ENCODE measurements around the gene CDH4. TPM values are rescaled to one million over a fixed set of nuclear protein-coding genes. Genes with fewer than 3 reads are reported as not detected.

The CDH4 gene
- total and polyA plus RNA-seq, 9 of the 15 experiments (the other 6 are each of a cell fraction or from before 2014, with no cell fraction given), result 0.04 TPM; not detected in 8

DNA sequence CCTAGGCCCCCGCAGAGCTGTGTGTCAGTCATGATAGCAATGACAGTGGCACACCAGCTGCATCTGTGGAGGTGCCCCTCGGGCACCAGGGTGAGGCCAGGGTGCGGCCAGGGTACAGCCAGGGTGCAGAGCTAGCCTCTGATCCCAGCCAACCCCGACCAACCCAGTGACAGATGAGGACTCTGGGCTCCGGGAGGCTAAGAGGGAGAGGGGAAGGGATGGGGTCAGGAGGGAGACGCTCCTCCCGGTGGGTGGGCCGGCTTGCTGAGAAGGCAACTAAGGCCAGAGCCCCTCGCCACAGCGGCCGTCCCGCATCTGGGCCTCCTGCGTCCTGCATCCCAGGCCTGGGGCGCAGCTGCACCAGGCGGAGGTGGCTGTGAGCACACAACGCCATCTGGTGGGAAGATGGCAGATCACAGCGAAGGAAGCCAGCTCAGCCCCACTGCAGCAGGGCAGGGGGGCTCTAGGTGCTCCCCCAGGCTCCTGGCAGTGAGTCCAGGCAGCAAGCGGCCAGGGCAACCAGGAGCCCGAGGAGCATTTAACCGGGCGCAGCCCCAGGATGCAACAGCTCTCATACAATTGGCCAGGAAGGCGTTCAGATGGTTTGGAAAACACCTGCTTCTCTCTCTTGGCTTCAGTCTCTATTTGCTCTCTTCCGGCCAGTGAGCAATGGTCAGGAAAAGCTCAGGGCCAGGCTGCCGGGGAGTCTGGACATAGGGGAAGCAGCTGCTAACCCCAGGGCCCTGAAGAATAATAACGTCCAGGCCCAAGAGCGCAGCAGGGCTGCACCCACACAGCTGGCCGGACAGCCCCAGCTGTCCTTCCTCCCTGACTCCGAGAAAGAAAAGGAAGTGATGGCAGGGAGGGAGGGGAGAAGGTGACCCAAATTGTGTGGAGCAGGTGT is 644.2 kb downstream of the CDH4 start (continued):
- no peak for TF ChIP-seq ZNF75A (CRISPR knock-in tag; IDR thresholded peaks at IDR 0.05)
- no peak for TF ChIP-seq SNAPC5 (CRISPR knock-in tag; IDR thresholded peaks at IDR 0.05)
- TF ChIP-seq ELF4 (CRISPR knock-in tag; IDR thresholded peaks at IDR 0.05), result no peak
- TF ChIP-seq, protein P1, sequence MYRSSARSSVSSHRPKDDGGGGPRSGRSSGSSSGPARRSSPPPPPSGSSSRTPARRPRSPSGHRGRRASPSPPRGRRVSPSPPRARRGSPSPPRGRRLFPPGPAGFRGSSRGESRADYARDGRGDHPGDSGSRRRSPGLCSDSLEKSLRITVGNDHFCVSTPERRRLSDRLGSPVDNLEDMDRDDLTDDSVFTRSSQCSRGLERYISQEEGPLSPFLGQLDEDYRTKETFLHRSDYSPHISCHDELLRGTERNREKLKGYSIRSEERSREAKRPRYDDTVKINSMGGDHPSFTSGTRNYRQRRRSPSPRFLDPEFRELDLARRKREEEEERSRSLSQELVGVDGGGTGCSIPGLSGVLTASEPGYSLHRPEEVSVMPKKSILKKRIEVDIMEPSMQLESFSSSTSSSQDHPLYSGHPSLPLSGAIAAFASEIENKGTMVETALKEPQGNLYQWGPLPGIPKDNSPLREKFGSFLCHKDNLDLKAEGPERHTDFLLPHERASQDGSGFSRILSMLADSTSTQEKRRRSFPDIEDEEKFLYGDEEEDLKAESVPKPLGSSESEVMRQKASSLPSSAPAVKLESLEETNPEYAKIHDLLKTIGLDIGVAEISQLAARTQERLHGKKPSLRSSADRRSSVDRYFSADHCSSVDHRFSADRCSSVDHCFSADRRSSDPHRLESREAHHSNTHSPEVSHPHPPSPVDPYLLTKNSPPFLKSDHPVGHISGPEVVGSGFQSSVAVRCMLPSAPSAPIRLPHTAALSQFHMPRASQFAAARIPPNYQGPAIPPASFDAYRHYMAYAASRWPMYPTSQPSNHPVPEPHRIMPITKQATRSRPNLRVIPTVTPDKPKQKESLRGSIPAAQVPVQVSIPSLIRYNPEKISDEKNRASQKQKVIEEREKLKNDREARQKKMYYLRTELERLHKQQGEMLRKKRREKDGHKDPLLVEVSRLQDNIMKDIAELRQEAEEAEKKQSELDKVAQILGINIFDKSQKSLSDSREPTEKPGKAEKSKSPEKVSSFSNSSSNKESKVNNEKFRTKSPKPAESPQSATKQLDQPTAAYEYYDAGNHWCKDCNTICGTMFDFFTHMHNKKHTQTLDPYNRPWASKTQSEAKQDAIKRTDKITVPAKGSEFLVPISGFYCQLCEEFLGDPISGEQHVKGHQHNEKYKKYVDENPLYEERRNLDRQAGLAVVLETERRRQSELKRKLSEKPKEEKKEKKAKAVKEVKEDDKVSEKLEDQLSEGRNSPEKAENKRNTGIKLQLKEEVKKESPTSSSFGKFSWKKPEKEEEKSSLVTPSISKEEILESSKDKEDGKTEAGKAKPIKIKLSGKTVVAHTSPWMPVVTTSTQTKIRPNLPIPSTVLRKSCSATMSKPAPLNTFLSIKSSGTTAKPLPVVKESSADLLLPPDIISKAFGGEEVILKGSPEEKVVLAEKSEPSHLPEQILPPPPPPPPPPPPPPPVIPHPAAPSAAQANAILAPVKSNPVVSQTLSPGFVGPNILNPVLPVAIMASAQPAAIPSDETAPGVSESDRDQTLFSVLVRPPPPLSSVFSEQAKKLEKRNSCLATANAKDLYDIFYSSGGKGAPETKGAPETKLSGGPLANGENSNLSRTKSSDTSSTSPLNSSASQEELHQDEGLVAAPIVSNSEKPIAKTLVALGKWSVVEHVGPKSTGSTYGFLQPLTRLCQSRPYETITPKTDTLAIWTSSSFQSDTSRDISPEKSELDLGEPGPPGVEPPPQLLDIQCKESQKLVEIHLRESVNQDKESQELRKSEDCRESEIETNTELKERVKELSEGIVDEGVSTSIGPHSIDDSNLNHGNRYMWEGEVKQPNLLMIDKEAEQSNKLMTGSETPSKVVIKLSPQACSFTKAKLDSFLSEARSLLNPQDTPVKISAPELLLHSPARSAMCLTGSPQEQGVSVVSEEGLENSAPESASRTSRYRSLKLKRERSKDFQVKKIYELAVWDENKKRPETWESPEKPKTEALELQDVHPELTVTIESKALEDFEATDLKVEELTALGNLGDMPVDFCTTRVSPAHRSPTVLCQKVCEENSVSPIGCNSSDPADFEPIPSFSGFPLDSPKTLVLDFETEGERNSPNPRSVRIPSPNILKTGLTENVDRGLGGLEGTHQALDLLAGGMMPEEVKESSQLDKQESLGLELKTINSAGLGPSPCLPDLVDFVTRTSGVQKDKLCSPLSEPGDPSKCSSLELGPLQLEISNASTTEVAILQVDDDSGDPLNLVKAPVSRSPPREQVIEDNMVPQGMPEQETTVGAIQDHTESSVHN (IDR thresholded peaks at IDR 0.05; ENCODE audit: borderline replicate concordance in 1 of 2, low read depth in 1 of 2), result no peak
- no peak for TF ChIP-seq SETDB1 (IDR thresholded peaks at IDR 0.05; ENCODE audit: low read length)
- TF ChIP-seq SMAD2 (IDR thresholded peaks at IDR 0.05; ENCODE audit: low read depth, low read length), result no peak
- no peak for TF ChIP-seq ZNF444 (CRISPR knock-in tag; IDR thresholded peaks at IDR 0.05)
- 0 out of 2 replicates have a peak, but pooled peaks have one; percentile 8 for TF ChIP-seq BHLHE40 (IDR thresholded peaks at IDR 0.05; ENCODE audit: low read length)
- TF ChIP-seq, protein P2, sequence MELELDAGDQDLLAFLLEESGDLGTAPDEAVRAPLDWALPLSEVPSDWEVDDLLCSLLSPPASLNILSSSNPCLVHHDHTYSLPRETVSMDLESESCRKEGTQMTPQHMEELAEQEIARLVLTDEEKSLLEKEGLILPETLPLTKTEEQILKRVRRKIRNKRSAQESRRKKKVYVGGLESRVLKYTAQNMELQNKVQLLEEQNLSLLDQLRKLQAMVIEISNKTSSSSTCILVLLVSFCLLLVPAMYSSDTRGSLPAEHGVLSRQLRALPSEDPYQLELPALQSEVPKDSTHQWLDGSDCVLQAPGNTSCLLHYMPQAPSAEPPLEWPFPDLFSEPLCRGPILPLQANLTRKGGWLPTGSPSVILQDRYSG (tag; conservative IDR thresholded peaks at IDR 0.05; ENCODE audit: low read depth), result no peak
- TF ChIP-seq ZFP1 (CRISPR knock-in tag; IDR thresholded peaks at IDR 0.05), result no peak
- TF ChIP-seq SNRNP70 (optimal IDR thresholded peaks at IDR 0.05; ENCODE audit: low read depth, low read length), result no peak
- TF ChIP-seq, protein P3, sequence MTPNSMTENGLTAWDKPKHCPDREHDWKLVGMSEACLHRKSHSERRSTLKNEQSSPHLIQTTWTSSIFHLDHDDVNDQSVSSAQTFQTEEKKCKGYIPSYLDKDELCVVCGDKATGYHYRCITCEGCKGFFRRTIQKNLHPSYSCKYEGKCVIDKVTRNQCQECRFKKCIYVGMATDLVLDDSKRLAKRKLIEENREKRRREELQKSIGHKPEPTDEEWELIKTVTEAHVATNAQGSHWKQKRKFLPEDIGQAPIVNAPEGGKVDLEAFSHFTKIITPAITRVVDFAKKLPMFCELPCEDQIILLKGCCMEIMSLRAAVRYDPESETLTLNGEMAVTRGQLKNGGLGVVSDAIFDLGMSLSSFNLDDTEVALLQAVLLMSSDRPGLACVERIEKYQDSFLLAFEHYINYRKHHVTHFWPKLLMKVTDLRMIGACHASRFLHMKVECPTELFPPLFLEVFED (CRISPR knock-in tag; conservative IDR thresholded peaks at IDR 0.05), result no peak
- TF ChIP-seq MCM3 (IDR thresholded peaks at IDR 0.05), result no peak
- peak; percentile 82 for TF ChIP-seq SMC3 (conservative IDR thresholded peaks at IDR 0.05; ENCODE audit: insufficient read depth, low read depth, low read length)
- TF ChIP-seq TGIF2 (CRISPR knock-in tag; IDR thresholded peaks at IDR 0.05), result no peak
- TF ChIP-seq PTRF (tag; IDR thresholded peaks at IDR 0.05), result no peak
- no peak for TF ChIP-seq ZNF263 (CRISPR knock-in tag; IDR thresholded peaks at IDR 0.05; ENCODE audit: borderline replicate concordance)
- no peak for TF ChIP-seq ZKSCAN8 (CRISPR knock-in tag; IDR thresholded peaks at IDR 0.05)
